ENCODE data around the gene PRAMEF12.
"Not testable (repeated sequence)": the region's sequence is repeated elsewhere in the genome, so short reads cannot be mapped to it uniquely, and the experiment has no call there.

The PRAMEF12 gene

GRCh38 chr1:12773438-12773837, at the start of gene PRAMEF12:
Gene PRAMEF12, plus strand, starts transcription at chr1:12773738. Its CDS starts 1,130 bp downstream, at chr1:12774868.
- DNase-seq = no peak

- no peak for DNase-seq
Measured at GRCh38 chr1:12728391-12728790, 45.1 kb upstream of the PRAMEF12 start.

DNA sequence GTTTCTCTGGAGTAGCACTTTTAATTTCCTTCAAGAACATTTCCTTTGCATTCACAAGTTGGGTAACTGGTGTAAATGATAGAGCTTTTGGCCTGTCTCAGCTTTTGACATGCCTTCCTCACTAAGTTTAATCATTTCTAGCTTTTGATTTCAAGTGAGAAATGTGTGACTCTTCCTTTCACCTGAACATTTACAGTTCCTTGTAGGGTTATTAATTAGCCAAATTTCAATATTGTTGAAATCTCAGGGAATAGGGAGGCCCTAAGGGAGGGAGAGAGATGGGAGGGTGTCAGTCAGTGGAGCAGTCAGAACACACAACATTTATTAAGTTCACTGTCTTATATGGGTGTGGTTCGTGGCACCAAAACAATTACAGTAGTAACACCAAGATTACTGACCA, 43.4 kb upstream of the PRAMEF12 start:
- no peak for DNase-seq

DNA sequence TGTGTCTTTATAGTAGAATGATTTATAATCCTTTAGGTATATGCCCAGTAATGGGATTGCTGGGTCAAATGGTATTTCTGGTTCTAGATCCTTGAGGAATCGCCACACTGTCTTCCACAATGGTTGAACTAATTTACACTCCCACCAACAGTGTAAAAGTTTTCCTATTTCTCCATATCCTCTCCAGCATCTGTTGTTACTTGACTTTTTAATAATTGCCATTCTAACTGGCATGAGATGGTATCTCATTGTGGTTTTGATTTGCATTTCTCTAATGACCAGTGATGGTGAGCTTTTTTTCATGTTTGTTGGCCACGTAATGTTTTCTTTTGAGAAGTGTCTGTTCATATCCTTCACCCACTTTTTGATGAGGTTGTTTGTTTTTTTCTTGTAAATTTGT, 42.5 kb upstream of the PRAMEF12 start:
- not testable (repeated sequence) for DNase-seq

DNA sequence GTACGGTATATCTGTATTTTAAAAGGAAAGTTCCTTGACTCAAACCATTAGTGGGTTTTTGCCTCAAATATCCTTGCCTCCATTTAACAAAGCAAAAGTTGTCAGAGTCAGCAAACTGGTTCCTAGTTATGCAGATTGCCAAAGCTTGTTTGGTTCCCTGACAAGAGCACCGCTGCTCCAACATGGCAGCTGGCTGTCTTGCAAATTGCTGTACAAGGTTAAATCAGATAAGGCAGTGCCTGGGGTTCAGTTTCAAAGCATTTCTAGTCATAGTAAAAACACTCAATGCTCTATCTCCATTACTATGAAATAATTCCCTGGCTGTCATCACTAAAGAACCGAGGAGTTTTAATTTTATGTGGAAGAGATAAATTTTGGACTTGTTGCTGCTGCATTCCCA, 38.9 kb upstream of the PRAMEF12 start:
- no peak for DNase-seq

DNA sequence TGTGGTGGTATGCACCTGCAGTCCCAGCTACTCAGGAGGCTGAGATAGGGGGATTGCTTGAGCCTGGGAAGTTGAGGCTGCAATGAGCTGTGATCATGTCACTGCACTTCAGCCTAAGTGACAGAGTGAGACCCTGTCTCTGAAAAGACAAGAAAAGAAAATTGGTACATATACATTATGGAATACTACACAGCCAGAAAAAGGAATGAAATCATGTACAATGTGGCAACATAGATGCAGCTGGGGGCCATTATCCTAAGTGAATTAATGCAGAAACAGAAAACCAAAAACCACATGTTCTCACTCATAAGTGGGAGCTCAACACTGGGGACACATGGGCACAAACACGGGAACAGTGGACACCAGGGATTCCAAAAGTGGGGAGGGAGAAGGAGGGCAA, 34.6 kb upstream of the PRAMEF12 start:
- DNase-seq = no peak

DNA sequence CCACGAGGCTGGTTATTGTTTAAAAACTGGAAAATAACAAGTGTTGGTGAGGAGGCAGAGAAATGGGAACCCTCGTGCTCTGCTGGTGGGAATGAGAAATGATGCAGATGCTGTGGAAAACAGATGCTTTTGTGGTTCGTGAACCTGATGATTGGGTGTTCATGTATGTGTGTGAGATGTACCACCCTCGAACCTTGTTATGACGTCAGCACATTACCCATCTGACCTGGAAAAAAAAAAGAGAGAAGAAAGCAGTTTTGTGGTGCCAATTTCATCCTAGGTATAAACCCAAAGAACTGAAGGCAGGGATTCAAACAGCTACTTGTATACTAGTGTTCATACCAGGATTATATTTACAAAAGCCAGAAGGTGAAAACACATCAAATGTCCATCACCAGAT, 33.9 kb upstream of the PRAMEF12 start:
- no peak for DNase-seq

DNA sequence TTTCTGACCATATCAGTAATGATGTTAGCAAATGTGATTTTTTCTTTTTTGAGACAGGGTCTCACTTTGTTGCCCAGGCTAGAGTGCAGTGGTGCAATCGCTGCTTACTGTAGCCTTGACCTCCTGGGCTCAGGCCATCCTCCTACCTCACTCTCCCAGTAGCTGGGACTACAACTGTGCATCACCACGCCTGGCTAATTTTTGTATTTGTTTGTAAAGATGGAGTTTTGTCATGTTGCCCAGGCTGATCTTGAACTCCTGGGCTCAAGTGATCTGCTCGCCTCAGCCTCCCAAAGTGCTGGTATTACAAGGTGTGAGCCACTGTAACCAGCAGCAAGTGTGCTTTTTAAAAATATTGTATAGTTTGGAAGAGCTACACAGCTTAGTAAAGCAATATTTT, 31.6 kb upstream of the PRAMEF12 start:
- no peak for DNase-seq

GRCh38 chr1:12745126-12745991, 28.2 kb upstream of the PRAMEF12 start:
- no peak for DNase-seq

GRCh38 chr1:12745992-12746323, 27.6 kb upstream of the PRAMEF12 start, which contains the start of gene CFAP107:
Gene CFAP107, plus strand, starts transcription at chr1:12746200. Its CDS starts 231 bp downstream, at chr1:12746431.
- DNase-seq = no peak

DNA sequence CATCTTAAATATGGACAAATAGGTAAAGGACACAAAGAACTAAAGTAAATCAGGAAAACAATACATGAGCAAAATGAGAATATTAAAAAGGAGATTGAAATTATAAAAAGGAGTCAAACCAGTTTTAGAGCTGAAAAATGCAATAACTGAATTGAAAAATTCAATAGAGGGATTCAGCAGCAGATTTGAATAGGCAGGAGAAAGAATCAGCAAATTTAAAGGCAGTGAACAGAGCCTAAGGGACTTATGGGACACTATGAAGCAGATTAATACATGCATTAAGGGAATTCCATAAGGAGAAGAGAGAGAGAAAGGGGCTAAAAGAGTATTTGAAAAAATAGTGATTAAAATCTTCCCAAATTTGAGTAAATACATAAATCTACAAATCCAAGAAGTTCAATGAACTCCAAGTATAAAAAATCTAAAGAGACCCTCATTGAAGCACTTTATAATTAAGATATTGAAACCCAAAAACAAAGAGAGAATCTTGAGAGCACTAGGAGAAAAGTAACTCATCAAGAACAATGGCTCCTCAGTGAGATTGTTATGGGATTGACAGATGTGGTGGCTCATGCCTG, 24.7 kb upstream of the PRAMEF12 start:
- no peak for DNase-seq

DNA sequence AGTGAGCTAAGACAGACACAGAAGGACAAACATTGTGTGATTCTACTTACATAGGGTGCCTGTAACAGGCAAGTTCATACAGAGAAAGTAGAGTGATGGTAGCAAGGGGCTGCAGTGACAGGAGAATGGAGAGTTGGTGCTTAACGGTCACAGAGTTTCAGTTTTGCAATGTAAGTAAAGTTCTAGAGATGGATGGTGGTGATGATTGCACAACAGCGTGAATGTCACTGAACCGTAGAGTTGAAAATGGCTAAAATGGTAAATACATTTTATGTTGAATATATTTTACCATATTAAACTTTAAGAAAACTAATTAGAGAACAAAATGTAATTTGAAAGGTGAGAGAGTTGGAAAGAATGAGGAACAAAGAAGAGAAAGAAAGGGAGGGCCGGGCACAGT, 18.8 kb upstream of the PRAMEF12 start:
- no peak for DNase-seq

- DNase-seq = no peak
Measured at GRCh38 chr1:12756273-12756672, 17.3 kb upstream of the PRAMEF12 start.

GRCh38 chr1:12756768-12757413, 16.6 kb upstream of the PRAMEF12 start:
- no peak for DNase-seq

DNA sequence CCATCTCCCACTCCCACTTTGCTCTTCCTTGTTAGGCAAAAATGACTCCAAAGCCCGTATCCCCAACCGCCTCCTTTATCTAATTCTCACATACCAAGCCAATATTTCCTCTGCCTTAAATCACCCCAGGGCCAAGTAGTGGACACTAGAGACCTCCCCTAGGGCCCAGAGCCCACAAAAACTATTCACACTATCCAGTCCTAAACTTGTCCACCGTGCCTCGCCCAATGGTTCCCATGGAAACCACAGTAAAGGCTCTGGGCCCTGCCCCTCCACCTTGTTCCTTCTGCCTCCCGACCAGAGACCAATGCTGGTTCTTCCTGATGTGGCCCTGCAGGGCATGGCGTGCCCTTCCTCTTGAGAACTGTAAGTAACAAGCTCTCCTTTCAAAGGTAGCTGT, 15.7 kb upstream of the PRAMEF12 start:
- DNase-seq = no peak

GRCh38 chr1:12760256-12760795, 13.2 kb upstream of the PRAMEF12 start:
- no peak for DNase-seq

DNA sequence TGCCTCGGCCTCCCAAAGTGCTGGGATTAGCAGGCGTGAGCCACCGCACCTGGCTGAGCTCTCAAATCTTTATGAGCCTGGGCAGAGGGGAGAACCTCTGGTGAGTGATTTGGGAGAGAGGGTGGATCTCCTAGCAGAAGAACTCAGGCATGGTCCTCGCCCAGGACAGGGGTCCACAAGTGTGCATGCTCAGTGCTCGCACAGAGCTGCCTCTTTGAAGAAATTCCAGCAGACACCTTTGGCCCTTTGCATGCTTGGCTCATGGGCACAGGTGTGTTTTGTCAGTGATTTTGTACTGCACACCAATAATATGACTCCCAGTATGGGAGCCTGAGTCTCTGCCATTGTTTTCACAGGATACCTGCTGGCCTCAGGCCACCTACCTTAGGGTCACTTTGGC, 11.8 kb upstream of the PRAMEF12 start:
- DNase-seq = no peak

GRCh38 chr1:12762766-12763165, 10.8 kb upstream of the PRAMEF12 start:
- no peak for DNase-seq

- DNase-seq = no peak
Measured at GRCh38 chr1:12763479-12763878, 10.1 kb upstream of the PRAMEF12 start.

DNA sequence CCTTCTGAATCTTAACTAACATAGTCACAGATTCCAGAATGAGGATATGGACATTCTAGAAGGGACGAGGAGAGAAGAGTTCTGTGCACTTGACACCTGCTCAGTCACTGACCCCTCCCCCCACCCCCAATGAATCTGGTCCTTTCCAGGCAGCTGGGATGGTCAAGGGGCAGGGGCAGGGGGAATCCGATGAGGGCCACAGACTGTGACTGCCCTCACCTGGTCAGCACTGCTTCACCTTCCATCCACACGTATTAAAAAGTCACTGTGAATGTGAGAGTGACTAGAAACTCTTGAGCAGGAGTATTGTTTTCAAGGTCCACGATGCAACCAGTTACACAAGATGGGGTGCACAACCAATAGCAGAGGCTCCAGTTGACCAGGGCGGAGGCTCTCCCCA, 9.5 kb upstream of the PRAMEF12 start:
- no peak for DNase-seq

DNA sequence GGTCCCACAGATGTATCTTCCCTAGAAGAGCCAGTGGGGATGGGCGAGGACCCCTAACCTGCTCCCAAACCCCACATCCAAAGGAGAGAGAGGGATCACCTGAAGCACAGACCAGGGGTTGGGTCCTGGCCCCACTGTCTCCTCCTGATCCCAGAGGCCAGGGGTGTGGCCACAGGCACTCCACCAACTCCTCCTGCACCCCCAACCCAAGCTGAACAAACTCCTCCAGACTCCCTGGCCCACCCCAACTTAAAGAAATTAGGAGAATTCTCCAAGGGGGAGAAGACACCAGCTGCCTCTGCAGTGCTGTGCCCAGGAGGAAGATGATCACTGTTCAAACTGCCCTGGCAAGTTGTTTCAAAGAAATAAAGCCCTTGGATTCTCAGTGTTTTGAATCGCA, 4.5 kb upstream of the PRAMEF12 start:
- DNase-seq = no peak

GRCh38 chr1:12769976-12770505, 3.5 kb upstream of the PRAMEF12 start:
- DNase-seq = no peak

DNA sequence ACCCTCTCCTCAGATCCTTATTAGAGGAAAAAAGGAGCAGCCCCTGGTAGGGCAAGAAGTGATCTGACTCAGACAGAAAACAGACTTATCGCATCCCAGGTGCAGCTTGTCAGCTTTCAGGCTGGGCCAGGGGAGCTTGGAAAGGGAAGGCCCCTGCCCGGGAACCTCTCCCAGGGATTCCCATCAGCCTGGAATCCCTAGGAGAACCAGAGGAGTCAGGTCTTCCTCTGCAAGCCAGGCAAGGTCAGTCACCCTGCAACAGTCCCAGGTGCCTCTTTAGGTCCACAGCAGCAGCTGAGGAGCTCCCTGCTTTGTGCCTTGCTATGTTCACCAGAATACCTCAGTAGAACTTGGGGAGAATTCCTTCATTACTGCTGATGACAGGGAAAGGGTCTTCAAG, 2.9 kb upstream of the PRAMEF12 start:
- no peak for DNase-seq

- DNase-seq = no peak
Measured at GRCh38 chr1:12771186-12771585, 2.4 kb upstream of the PRAMEF12 start.
